Measurements from ENCODE around the gene PCNX1.

PCNX1 gene

DNA sequence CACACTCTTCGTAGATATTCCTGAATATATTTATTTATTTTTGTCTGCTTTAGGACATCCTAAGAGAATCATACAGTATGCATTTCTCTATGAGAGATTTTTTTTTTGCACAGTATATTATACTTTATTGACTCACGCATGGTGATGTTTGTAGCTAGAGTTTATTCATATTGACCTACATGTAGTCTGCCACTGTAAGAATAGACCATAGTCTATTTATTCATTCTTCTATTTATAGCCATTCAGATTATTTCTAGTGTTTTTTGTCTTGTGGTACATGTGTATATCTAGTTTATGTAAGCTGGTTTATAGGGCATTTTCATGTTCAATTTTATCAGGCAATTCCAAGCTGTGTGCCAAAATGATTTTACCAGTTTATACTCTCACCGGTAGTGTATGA lies 45.2 kb downstream of the PCNX1 start:
- peaks cover 0 to 9% (median 5%) of the 10 kb centered on the region in 5 experiments for H3K9me3 ChIP-seq (ENCODE audit: control extremely low read depth in 1 of 5, control insufficient read depth in 4 of 5, insufficient read depth in 2 of 5, low read depth in 1 of 5, low read length in 4 of 5)
- peaks cover 5 to 33% (median 9%) of the 10 kb centered on the region in 4 experiments for H3K36me3 ChIP-seq (ENCODE audit: control insufficient read depth in 4 of 4, insufficient read depth in 4 of 4, low read length in 3 of 4)
- DNase-seq, result no peak
- peaks cover 0 to 4% (median 1%) of the 10 kb centered on the region in 4 experiments for H3K4me1 ChIP-seq (ENCODE audit: control extremely low read depth in 1 of 4, control insufficient read depth in 4 of 4, insufficient read depth in 4 of 4, low read length in 3 of 4)
- H3K4me3 ChIP-seq (ENCODE audit: control insufficient read depth in 1 of 7, extremely low read depth in 1 of 7, insufficient read depth in 4 of 7, low read depth in 2 of 7, low read length in 6 of 7), result no peak overlapping the region
- CTCF ChIA-PET, result interaction anchor here (0.7 to 5.4 kb wide), 7 partner anchors 11 to 132 kb away, joined by 3 to 51 read pairs (median 4); partner anchors contain the start of gene PCNX1
- H3K27me3 ChIP-seq (replicated peaks in 2 of 5; ENCODE audit: control insufficient read depth in 4 of 5, insufficient read depth in 5 of 5, low read length in 4 of 5), result no peaks in the 10 kb centered on the region
- POLR2A ChIA-PET, result interaction anchor here (0.6 to 1.1 kb wide), 2 partner anchors 33 to 45 kb away, joined by 3 to 4 read pairs; partner anchors contain the start of gene PCNX1
- no peak overlapping the region for H3K27ac ChIP-seq (ENCODE audit: insufficient read depth in 1 of 2, low read depth in 1 of 2, low read length in 2 of 2, poor library complexity in 1 of 2, severe bottlenecking in 2 of 2)
- no CpG with 5 or more reads among the region's 3 CpGs for WGBS (ENCODE audit: insufficient coverage)

DNA sequence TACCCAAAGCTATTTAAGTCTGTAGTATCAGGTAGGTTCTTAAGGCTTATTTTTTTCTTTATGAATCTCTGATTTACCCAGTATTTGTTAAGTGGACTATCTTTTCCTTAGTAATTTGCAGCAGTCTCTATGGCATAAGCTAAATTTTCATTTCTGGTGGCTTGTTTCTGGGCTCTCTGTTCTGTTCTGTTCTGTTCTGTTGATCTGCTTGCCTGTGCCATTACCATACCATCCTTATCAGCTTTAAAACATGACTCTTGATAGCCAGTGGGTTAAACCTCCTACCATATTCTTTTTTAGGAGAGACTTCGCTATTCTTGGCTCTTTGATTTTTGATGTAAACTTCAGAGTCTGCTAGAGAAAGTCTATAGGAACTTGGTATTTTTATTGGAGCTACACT lies 46.8 kb downstream of the PCNX1 start:
- CTCF ChIA-PET, result interaction anchor here (0.8 to 5.4 kb wide), 10 partner anchors 12 to 330 kb away, joined by 3 to 51 read pairs (median 4); partner anchors contain the start of gene PCNX1
- POLR2A ChIA-PET, result interaction anchor here (0.6 to 0.7 kb wide), 2 partner anchors 96 to 135 kb away, joined by 3 to 5 read pairs; no protein-coding TSS in a partner anchor

DNA sequence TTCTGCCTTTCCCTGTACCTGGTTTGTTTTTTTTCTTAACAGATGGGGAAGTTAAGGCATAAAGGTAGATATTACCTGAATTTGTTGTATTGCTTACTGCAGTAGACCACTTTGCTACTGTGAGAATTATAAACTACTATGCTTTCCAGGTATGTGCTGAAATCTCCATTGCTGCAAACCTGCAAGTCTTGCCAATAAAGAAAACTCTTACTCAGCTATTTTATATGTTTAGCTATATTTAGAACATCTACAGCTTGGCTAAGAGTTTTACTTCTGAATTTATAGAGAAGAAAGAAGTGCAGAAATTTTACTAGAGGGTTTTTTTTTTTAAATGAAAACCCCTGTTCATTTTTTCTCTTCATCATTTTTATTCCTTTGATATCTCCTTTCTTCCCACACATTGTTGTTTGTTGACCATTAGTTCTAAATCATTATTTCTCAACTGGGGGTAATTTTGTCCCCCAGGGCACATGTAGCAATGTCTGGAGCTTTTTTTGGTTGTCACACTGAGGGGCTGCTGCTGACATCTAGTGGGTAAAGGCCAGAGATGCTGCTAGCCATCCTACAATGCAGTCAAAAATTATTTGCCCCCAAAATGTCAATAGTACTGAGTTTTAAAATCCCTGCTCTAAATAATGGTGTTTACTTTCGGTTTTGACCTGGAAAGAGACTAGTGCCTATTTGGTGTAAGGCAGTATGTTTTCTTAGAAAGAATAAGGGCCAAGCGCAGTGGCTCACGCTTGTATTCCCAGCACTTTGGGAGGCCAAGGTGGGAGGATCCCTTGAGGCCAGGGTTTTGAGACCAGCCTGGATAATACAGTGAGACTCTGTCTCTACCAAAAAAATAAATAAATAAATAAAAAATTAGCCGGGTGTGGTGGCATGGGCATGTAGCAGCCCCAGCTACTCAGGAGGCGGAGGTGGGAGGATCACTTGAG lies 48.6 kb downstream of the PCNX1 start:
- H3K27ac ChIP-seq (ENCODE audit: insufficient read depth in 1 of 2, low read depth in 1 of 2, low read length in 2 of 2, poor library complexity in 1 of 2, severe bottlenecking in 2 of 2), result no peak overlapping the region
- H3K9me3 ChIP-seq (ENCODE audit: control extremely low read depth in 1 of 5, control insufficient read depth in 4 of 5, insufficient read depth in 2 of 5, low read depth in 1 of 5, low read length in 4 of 5), result no peaks in the 10 kb centered on the region
- peaks cover 0 to 8% (median 0%) of the 10 kb centered on the region in 4 experiments for H3K36me3 ChIP-seq (ENCODE audit: control insufficient read depth in 4 of 4, insufficient read depth in 4 of 4, low read length in 3 of 4)
- ChIA-PET POLR2A (no interaction called here), CTCF (interaction anchor here (0.6 to 5.4 kb wide), 21 partner anchors 10 to 138 kb away, joined by 3 to 51 read pairs (median 4); partner anchors contain the start of gene PCNX1)
- 70% methylated on average over 2 of the region's 5 CpGs for WGBS (ENCODE audit: insufficient coverage)
- peaks cover 0 to 4% (median 1%) of the 10 kb centered on the region in 4 experiments for H3K4me1 ChIP-seq (ENCODE audit: control extremely low read depth in 1 of 4, control insufficient read depth in 4 of 4, insufficient read depth in 4 of 4, low read length in 3 of 4)
- no peaks in the 10 kb centered on the region for H3K27me3 ChIP-seq (replicated peaks in 2 of 5; ENCODE audit: control insufficient read depth in 4 of 5, insufficient read depth in 5 of 5, low read length in 4 of 5)
- peak; percentile 48 to 69 (median 65) for DNase-seq
- H3K4me3 ChIP-seq (ENCODE audit: control insufficient read depth in 1 of 7, extremely low read depth in 1 of 7, insufficient read depth in 4 of 7, low read depth in 2 of 7, low read length in 6 of 7), result no peak overlapping the region

More for the DNA sequence above, 46.8 kb downstream of the PCNX1 start:
- DNase-seq, result no peak
- no CpG with 5 or more reads among the region's 1 CpG for WGBS (ENCODE audit: insufficient coverage)
- no peaks in the 10 kb centered on the region for H3K9me3 ChIP-seq (ENCODE audit: control extremely low read depth in 1 of 5, control insufficient read depth in 4 of 5, insufficient read depth in 2 of 5, low read depth in 1 of 5, low read length in 4 of 5)
- H3K4me1 ChIP-seq (ENCODE audit: control extremely low read depth in 1 of 4, control insufficient read depth in 4 of 4, insufficient read depth in 4 of 4, low read length in 3 of 4), result peaks cover 0 to 4% (median 1%) of the 10 kb centered on the region in 4 experiments
- no peak overlapping the region for H3K4me3 ChIP-seq (ENCODE audit: control insufficient read depth in 1 of 7, extremely low read depth in 1 of 7, insufficient read depth in 4 of 7, low read depth in 2 of 7, low read length in 6 of 7)
- no peaks in the 10 kb centered on the region for H3K27me3 ChIP-seq (replicated peaks in 2 of 5; ENCODE audit: control insufficient read depth in 4 of 5, insufficient read depth in 5 of 5, low read length in 4 of 5)
- peaks cover 0 to 23% (median 6%) of the 10 kb centered on the region in 4 experiments for H3K36me3 ChIP-seq (ENCODE audit: control insufficient read depth in 4 of 4, insufficient read depth in 4 of 4, low read length in 3 of 4)
- no peak overlapping the region for H3K27ac ChIP-seq (ENCODE audit: insufficient read depth in 1 of 2, low read depth in 1 of 2, low read length in 2 of 2, poor library complexity in 1 of 2, severe bottlenecking in 2 of 2)

- Histone ChIP-seq H3K36me3 (ENCODE audit: control insufficient read depth in 4 of 4, insufficient read depth in 4 of 4, low read length in 3 of 4) (peaks cover 0 to 2% (median under 1%) of the 10 kb centered on the region in 4 experiments), H3K27ac (ENCODE audit: insufficient read depth in 1 of 2, low read depth in 1 of 2, low read length in 2 of 2, poor library complexity in 1 of 2, severe bottlenecking in 2 of 2) (no peak overlapping the region), H3K4me3 (ENCODE audit: control insufficient read depth in 1 of 7, extremely low read depth in 1 of 7, insufficient read depth in 4 of 7, low read depth in 2 of 7, low read length in 6 of 7) (no peak overlapping the region), H3K9me3 (ENCODE audit: control extremely low read depth in 1 of 5, control insufficient read depth in 4 of 5, insufficient read depth in 2 of 5, low read depth in 1 of 5, low read length in 4 of 5) (no peaks in the 10 kb centered on the region), H3K4me1 (ENCODE audit: control extremely low read depth in 1 of 4, control insufficient read depth in 4 of 4, insufficient read depth in 4 of 4, low read length in 3 of 4) (peaks cover 0 to 4% (median 1%) of the 10 kb centered on the region in 4 experiments), H3K27me3 (replicated peaks in 2 of 5; ENCODE audit: control insufficient read depth in 4 of 5, insufficient read depth in 5 of 5, low read length in 4 of 5) (no peaks in the 10 kb centered on the region)
- POLR2A ChIA-PET, result no interaction called here
- CTCF ChIA-PET, result interaction anchor here (0.7 to 5.4 kb wide), 13 partner anchors 15 to 138 kb away, joined by 3 to 51 read pairs (median 5); partner anchors contain the start of gene PCNX1
- 73% methylated on average over 2 of the region's 3 CpGs for WGBS (ENCODE audit: insufficient coverage)
- DNase-seq, result no peak
Measured at GRCh38 chr14:70956511-70956910, 49.3 kb downstream of the PCNX1 start.

GRCh38 chr14:70957710-70958109 lies 50.5 kb downstream of the PCNX1 start:
- ChIA-PET POLR2A (no interaction called here), CTCF (interaction anchor here (0.7 to 2.0 kb wide), 4 partner anchors 51 to 140 kb away, joined by 3 to 9 read pairs (median 4); partner anchors contain the start of gene PCNX1)
- Histone ChIP-seq H3K9me3 (ENCODE audit: control extremely low read depth in 1 of 5, control insufficient read depth in 4 of 5, insufficient read depth in 2 of 5, low read depth in 1 of 5, low read length in 4 of 5) (no peaks in the 10 kb centered on the region), H3K4me3 (ENCODE audit: control insufficient read depth in 1 of 7, extremely low read depth in 1 of 7, insufficient read depth in 4 of 7, low read depth in 2 of 7, low read length in 6 of 7) (no peak overlapping the region), H3K27ac (ENCODE audit: insufficient read depth in 1 of 2, low read depth in 1 of 2, low read length in 2 of 2, poor library complexity in 1 of 2, severe bottlenecking in 2 of 2) (no peak overlapping the region), H3K36me3 (ENCODE audit: control insufficient read depth in 4 of 4, insufficient read depth in 4 of 4, low read length in 3 of 4) (peaks cover 0 to 4% (median 3%) of the 10 kb centered on the region in 4 experiments), H3K4me1 (ENCODE audit: control extremely low read depth in 1 of 4, control insufficient read depth in 4 of 4, insufficient read depth in 4 of 4, low read length in 3 of 4) (peaks cover 0 to 4% (median 1%) of the 10 kb centered on the region in 4 experiments), H3K27me3 (replicated peaks in 2 of 5; ENCODE audit: control insufficient read depth in 4 of 5, insufficient read depth in 5 of 5, low read length in 4 of 5) (no peaks in the 10 kb centered on the region)
- no CpG with 5 or more reads among the region's 2 CpGs for WGBS (ENCODE audit: insufficient coverage)
- DNase-seq, result no peak

GRCh38 chr14:70962935-70963334 lies 55.7 kb downstream of the PCNX1 start:
- ChIA-PET POLR2A (no interaction called here), CTCF (interaction anchor here (1.0 kb wide), 1 partner anchor 56 kb away, joined by 3 read pairs; the partner anchor contains the start of gene PCNX1)
- peaks cover 2 to 14% (median 10%) of the 10 kb centered on the region in 4 experiments for H3K36me3 ChIP-seq (ENCODE audit: control insufficient read depth in 4 of 4, insufficient read depth in 4 of 4, low read length in 3 of 4)
- WGBS (ENCODE audit: insufficient coverage), result 40% methylated on average over 1 of the region's 2 CpGs
- DNase-seq, result peak in 2 of 3 donors; percentile 35 to 59
- no peak overlapping the region for H3K4me3 ChIP-seq (ENCODE audit: control insufficient read depth in 1 of 7, extremely low read depth in 1 of 7, insufficient read depth in 4 of 7, low read depth in 2 of 7, low read length in 6 of 7)
- no peaks in the 10 kb centered on the region for H3K27me3 ChIP-seq (replicated peaks in 2 of 5; ENCODE audit: control insufficient read depth in 4 of 5, insufficient read depth in 5 of 5, low read length in 4 of 5)
- peaks cover 0 to 4% (median 2%) of the 10 kb centered on the region in 4 experiments for H3K4me1 ChIP-seq (ENCODE audit: control extremely low read depth in 1 of 4, control insufficient read depth in 4 of 4, insufficient read depth in 4 of 4, low read length in 3 of 4)
- no peaks in the 10 kb centered on the region for H3K9me3 ChIP-seq (ENCODE audit: control extremely low read depth in 1 of 5, control insufficient read depth in 4 of 5, insufficient read depth in 2 of 5, low read depth in 1 of 5, low read length in 4 of 5)
- no peak overlapping the region for H3K27ac ChIP-seq (ENCODE audit: insufficient read depth in 1 of 2, low read depth in 1 of 2, low read length in 2 of 2, poor library complexity in 1 of 2, severe bottlenecking in 2 of 2)
